K562 (cell line): ENCODE results near the gene DNAH8. TPM values are rescaled to one million over a fixed set of nuclear protein-coding genes. Genes with fewer than 3 reads are reported as not detected.

Experiments
- ATAC-seq: fragments of 200-7000 bp; cut with Tn5 transposase; 3 replicates; pipeline ENCODE4 v1.9.1; 2020; ENCODE audit warnings: moderate library complexity
- BruUV-seq: library from RNA; stranded (reverse); fragments of 400-500 nt; replicated peaks from 2 replicates; lab custom pipeline; 2021; lab: Mats Ljungman, UMichigan
- CTCF ChIA-PET: fragments of 300-600 bp; formaldehyde crosslinking; extraction: SDS; loops from one replicate; lab custom pipeline; 2021; ENCODE audit warnings: low intra/inter-chr PET ratio; lab: Yijun Ruan, JAX
- POLR2A ChIA-PET: fragments of 300-600, 350-650 bp; sonication (Branson Sonifier 250); formaldehyde crosslinking; extraction: SDS; loops from one replicate; lab custom pipeline; 2021; ENCODE audit warnings: antibody characterized with exemption, inconsistent platforms; lab: Yijun Ruan, JAX
- DNase-seq, 4 experiments: peaks; one replicate each; pipeline versions ENCODE4 v3.0.0 to v3.0.0-alpha.2; 2011 to 2018; ENCODE audit warnings: low spot score in 3 of 4, mixed read lengths in 3 of 4; ENCODE audit errors: extremely low read depth in 1 of 4
- FAIRE-seq: peaks from 2 replicates; lab custom pipeline; 2011; peaks lifted over from hg19 to GRCh38; lab: Jason Lieb, UNC
- H2AFZ ChIP-seq: 2 replicates; pipeline ENCODE4 v1.6.0; 2011; ENCODE audit warnings: low read depth, low read length, control low read depth, inconsistent platforms
- H3K27ac ChIP-seq: fragments of 200-600 bp; 3 replicates; pipeline ENCODE4 v1.8.0; 2011; ENCODE audit warnings: low read depth, mild to moderate bottlenecking, control low read depth, inconsistent platforms, low read length, moderate library complexity, mixed read lengths; ENCODE audit errors: extremely low read depth
- H3K27me3 ChIP-seq, 2 experiments: fragments of 300-600 bp in 1 of 2; 2 replicates in 1 of 2; 3 replicates in 1 of 2; pipeline versions ENCODE4 v1.6.0 to v1.8.0; 2011; ENCODE audit warnings: inconsistent platforms in 2 of 2, low read length in 2 of 2, mild to moderate bottlenecking in 1 of 2, mixed read lengths in 1 of 2, moderate library complexity in 1 of 2; ENCODE audit not compliant: control insufficient read depth in 2 of 2, insufficient read depth in 2 of 2
- H3K36me3 ChIP-seq: fragments of 300-600 bp; 3 replicates; pipeline ENCODE4 v1.8.0; 2011; ENCODE audit warnings: mild to moderate bottlenecking, low read length, inconsistent platforms; ENCODE audit not compliant: control insufficient read depth, insufficient read depth
- H3K4me1 ChIP-seq, 2 experiments: fragments of 200-600 bp in 1 of 2; replicated peaks in 1 of 2; 2 replicates in 1 of 2; 3 replicates in 1 of 2; pipeline versions ENCODE4 v1.5.1 to v1.8.0; 2011; ENCODE audit warnings: inconsistent platforms in 2 of 2, low read length in 2 of 2, mild to moderate bottlenecking in 1 of 2, mixed read lengths in 1 of 2, moderate library complexity in 1 of 2; ENCODE audit not compliant: control insufficient read depth in 2 of 2, insufficient read depth in 2 of 2
- H3K4me2 ChIP-seq: 2 replicates; pipeline ENCODE4 v1.6.1; 2011; ENCODE audit warnings: low read length, control low read depth, inconsistent platforms, mixed read lengths; ENCODE audit not compliant: insufficient read depth
- H3K4me3 ChIP-seq: fragments of 200-600 bp; sonication (generic), shearing (Covaris generic); 2 replicates; pipeline ENCODE4 v1.5.1; 2016; ENCODE audit warnings: control low read depth, inconsistent platforms
- H3K79me2 ChIP-seq: fragments of 200-600 bp; 3 replicates; pipeline ENCODE4 v1.8.0; 2011; ENCODE audit warnings: low read length, inconsistent platforms; ENCODE audit not compliant: control insufficient read depth, insufficient read depth
- H3K9ac ChIP-seq, 2 experiments: 2 replicates each; pipeline versions ENCODE4 v1.6.0 to v1.6.1; 2011; ENCODE audit warnings: low read depth in 2 of 2, low read length in 2 of 2, control low read depth in 1 of 2, inconsistent platforms in 1 of 2, mild to moderate bottlenecking in 1 of 2, mixed read lengths in 1 of 2; ENCODE audit not compliant: insufficient read depth in 1 of 2
- H3K9me1 ChIP-seq: one replicate; pipeline ENCODE4 v1.6.0; 2011; ENCODE audit warnings: inconsistent platforms, mild to moderate bottlenecking, low read length, moderate library complexity; ENCODE audit not compliant: control insufficient read depth, insufficient read depth
- H3K9me3 ChIP-seq: replicated peaks from 2 replicates; pipeline ENCODE4 v1.5.1; 2011; ENCODE audit warnings: low read depth, low read length, inconsistent platforms; ENCODE audit not compliant: control insufficient read depth, insufficient read depth
- H4K20me1 ChIP-seq: replicated peaks from 2 replicates; pipeline ENCODE4 v1.6.1; 2011; ENCODE audit warnings: low read length, inconsistent platforms, mixed read lengths; ENCODE audit not compliant: control insufficient read depth, insufficient read depth
- JUND ChIP-seq, 2 experiments: IDR thresholded peaks; 2 replicates in 1 of 2; 3 replicates in 1 of 2; pipeline ENCODE4 v1.6.1; 2011; ENCODE audit warnings: borderline replicate concordance in 2 of 2, low read depth in 2 of 2, low read length in 2 of 2, improper control_type of control experiment in 1 of 2, missing biosample characterization in 1 of 2, missing genetic modification characterization in 1 of 2, missing genetic modification reagents in 1 of 2
- KLF16 ChIP-seq: IDR thresholded peaks from 2 replicates; pipeline ENCODE4 v1.6.1; 2016; ENCODE audit warnings: antibody characterized with exemption
- RAD21 ChIP-seq, 2 experiments: fragments of 250-450 bp in 1 of 2; fragments of 450-650 bp in 1 of 2; sonication (Bioruptor Pico) in 1 of 2; formaldehyde crosslinking in 1 of 2; IDR thresholded peaks in 1 of 2; conservative IDR thresholded peaks in 1 of 2; 2 replicates each; pipeline versions ENCODE4 v1.4.0 to v1.8.0; 2020 to 2022; ENCODE audit warnings: mild to moderate bottlenecking in 2 of 2, moderate library complexity in 1 of 2
- SMC3 ChIP-seq: conservative IDR thresholded peaks from 2 replicates; pipeline ENCODE4 v1.6.1; 2011; ENCODE audit warnings: low read depth, low read length, improper control_type of control experiment; ENCODE audit not compliant: insufficient read depth
- XRCC5 ChIP-seq: fragments of 200-400 bp; formaldehyde crosslinking; IDR thresholded peaks from 2 replicates; pipeline ENCODE4 v1.6.1; 2017; ENCODE audit warnings: low read depth, mild to moderate bottlenecking, low read length
- YY1 ChIP-seq, 3 experiments: IDR thresholded peaks; 2 replicates each; pipeline ENCODE4 v1.6.1; 2011; ENCODE audit warnings: low read length in 2 of 3, mild to moderate bottlenecking in 2 of 3, moderate library complexity in 2 of 3, borderline replicate concordance in 1 of 3, control low read depth in 1 of 3, low read depth in 1 of 3; ENCODE audit not compliant: insufficient read depth in 3 of 3, insufficient replicate concordance in 2 of 3, control insufficient read depth in 1 of 3, insufficient read length in 1 of 3; ENCODE audit errors: extremely low read depth in 1 of 3
- WGBS: fragments of 100-300 bp; shearing (Covaris generic); methylation state at CpG from one replicate; pipeline ENCODE4 v1.1.6; 2016; ENCODE audit warnings: low coverage, mixed read lengths; ENCODE audit not compliant: insufficient coverage; ENCODE audit errors: missing lambda C conversion rate; 5-methylcytosine and 5-hydroxymethylcytosine counted together
- in situ Hi-C: fragments of 300-500 bp; cut with MboI; formaldehyde crosslinking; loops from 4 replicates; pipeline ENCODE4 v1.15.0; 2018; ENCODE audit warnings: inconsistent platforms, mixed read lengths
- intact Hi-C: fragments of 100-400 bp; cut with micrococcal nuclease; formaldehyde crosslinking; loops from 2 replicates; pipeline ENCODE4 v1.14.2; 2022
- polyA plus RNA-seq, 8 experiments: library from polyadenylated mRNA; depleted of rRNA in 4 of 8; stranded (reverse) in 5 of 8; unstranded in 3 of 8; fragments of >200 nt; fragmentation: Nextera tagmentation in 2 of 8; fragmentation: Illumina TruSeq in 1 of 8; extraction: Ambion mirVana in 2 of 8; extraction: Trizol in 1 of 8; gene quantifications; 2 replicates each; pipeline versions ENCODE4 v1.2.1 to v1.2.3, GENCODE V29; 2011 to 2014; ENCODE audit warnings: inconsistent platforms in 1 of 8, missing spikeins in 1 of 8
- total RNA-seq, 7 experiments: library from RNA; depleted of rRNA in 6 of 7; stranded (reverse); fragments of >200 nt in 6 of 7; fragmentation: Illumina TruSeq in 2 of 7; extraction: Trizol in 2 of 7; gene quantifications; 2 replicates each; pipeline versions ENCODE4 v1.2.1 to v1.2.3, GENCODE V29; 2011 to 2021; ENCODE audit warnings: low replicate concordance in 1 of 7
- TF ChIP-seq, protein P1 (sequence below), 3 experiments: IDR thresholded peaks in 2 of 3; conservative IDR thresholded peaks in 1 of 3; 2 replicates each; pipeline ENCODE4 v1.5.1; 2011 to 2012; ENCODE audit warnings: low read length in 3 of 3, mild to moderate bottlenecking in 3 of 3, control low read depth in 2 of 3, improper control_type of control experiment in 1 of 3, inconsistent platforms in 1 of 3, low read depth in 1 of 3, mixed read lengths in 1 of 3, moderate library complexity in 1 of 3; ENCODE audit not compliant: insufficient read depth in 2 of 3
- TF ChIP-seq, protein P2 (sequence below), 2 experiments: fragments of 450-650 bp in 1 of 2; IDR thresholded peaks; 2 replicates each; pipeline ENCODE4 v1.6.1; 2011 to 2017; ENCODE audit warnings: low read depth in 2 of 2, antibody characterized with exemption in 1 of 2, borderline replicate concordance in 1 of 2, low read length in 1 of 2, mild to moderate bottlenecking in 1 of 2, mixed read lengths in 1 of 2; ENCODE audit not compliant: control insufficient read depth in 1 of 2

Gene DNAH8
- total and polyA plus RNA-seq, 9 of the 15 experiments (the other 6 are each of a cell fraction or from before 2014, with no cell fraction given): 1.2 to 4.2 (median 2.9) TPM

DNA sequence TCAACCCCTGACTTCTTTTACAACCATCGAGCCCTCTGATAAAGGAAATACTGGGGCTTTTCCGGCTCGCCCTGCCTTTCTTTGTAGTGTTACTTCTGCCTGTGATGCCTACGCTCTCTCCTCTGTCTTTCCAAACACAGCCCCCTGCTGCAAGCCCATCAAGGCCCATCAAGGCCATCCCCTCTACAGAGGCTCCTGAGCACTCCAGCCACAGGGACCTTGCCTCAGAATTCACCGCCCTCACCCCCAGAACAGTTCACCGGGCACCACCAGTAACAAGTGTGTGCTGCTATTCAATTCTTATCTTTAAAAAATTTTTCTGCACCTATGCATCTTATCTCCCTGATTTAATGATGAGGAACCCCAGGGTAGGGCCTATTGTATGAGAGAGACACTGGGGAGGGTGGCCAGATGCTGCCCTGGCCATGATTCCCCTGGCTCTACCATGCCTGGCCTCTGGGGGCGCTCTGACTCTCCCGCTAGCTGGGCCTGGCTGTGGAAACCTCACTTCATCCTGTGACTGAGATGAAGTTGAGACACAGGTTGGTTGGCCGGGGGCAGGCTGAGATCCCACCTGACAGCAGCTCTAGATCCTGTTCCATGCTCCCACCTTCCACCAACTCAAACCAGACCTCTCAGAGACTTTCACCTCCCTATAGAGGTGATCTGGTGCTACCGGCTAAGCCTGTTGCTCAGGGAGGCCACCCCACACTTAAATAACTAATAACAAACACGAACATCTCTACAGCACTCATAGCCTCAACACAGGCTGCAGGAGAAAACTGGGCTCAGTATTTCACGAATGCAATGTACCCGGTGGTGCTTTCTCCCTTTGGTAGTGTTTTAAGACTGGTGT is 314.3 kb downstream of the DNAH8 start:
- no peaks in the 10 kb centered on the region for H3K9me3 ChIP-seq
- H2AFZ ChIP-seq: no peak overlapping the region
- H3K27ac ChIP-seq: no peak overlapping the region
- WGBS: 24% methylated on average over 13 of the region's 13 CpGs
- no peak overlapping the region for H3K4me2 ChIP-seq
- FAIRE-seq (peak; percentile 85), ATAC-seq (peak; percentile 100), DNase-seq (peak; percentile 66 to 83 (median 80))
- intact Hi-C loops: no loop called here
- CTCF ChIA-PET: no interaction called here
- H3K9ac ChIP-seq: no peak overlapping the region
- no peaks in the 10 kb centered on the region for H3K79me2 ChIP-seq
- no peak overlapping the region for H3K4me3 ChIP-seq
- no peaks in the 10 kb centered on the region for H3K4me1 ChIP-seq
- no peaks in the 10 kb centered on the region for H3K9me1 ChIP-seq
- no peaks in the 10 kb centered on the region for H3K36me3 ChIP-seq
- peaks cover 20 to 24% of the 10 kb centered on the region in 2 experiments for H3K27me3 ChIP-seq
- in situ Hi-C loops: no loop called here
- BruUV-seq: no TSS peak
- H4K20me1 ChIP-seq: 0 out of 2 replicates have a peak, but pooled peaks cover 3% of the 10 kb centered on the region
- POLR2A ChIA-PET: interaction anchor here (0.6 kb wide), 1 partner anchor 12 kb away, joined by 5 read pairs; no protein-coding TSS in a partner anchor
- TF ChIP-seq JUND (IDR thresholded peaks at IDR 0.05; ENCODE audit: borderline replicate concordance, low read depth, low read length): peak; percentile 20; the same call in 1 of the 2 replicates
- no peak for TF ChIP-seq JUND (tag; IDR thresholded peaks at IDR 0.05; ENCODE audit: borderline replicate concordance, low read depth, low read length)
- peak in 1 of 3 experiments; percentile 32 for TF ChIP-seq YY1 (IDR thresholded peaks at IDR 0.05; ENCODE audit: borderline replicate concordance in 1 of 3, control insufficient read depth in 1 of 3, extremely low read depth in 1 of 3, insufficient read depth in 3 of 3, insufficient read length in 1 of 3, insufficient replicate concordance in 2 of 3, low read depth in 1 of 3, low read length in 2 of 3)
- TF ChIP-seq KLF16: peak; percentile 54; the same call in 1 of the 2 replicates
- TF ChIP-seq, protein P1, sequence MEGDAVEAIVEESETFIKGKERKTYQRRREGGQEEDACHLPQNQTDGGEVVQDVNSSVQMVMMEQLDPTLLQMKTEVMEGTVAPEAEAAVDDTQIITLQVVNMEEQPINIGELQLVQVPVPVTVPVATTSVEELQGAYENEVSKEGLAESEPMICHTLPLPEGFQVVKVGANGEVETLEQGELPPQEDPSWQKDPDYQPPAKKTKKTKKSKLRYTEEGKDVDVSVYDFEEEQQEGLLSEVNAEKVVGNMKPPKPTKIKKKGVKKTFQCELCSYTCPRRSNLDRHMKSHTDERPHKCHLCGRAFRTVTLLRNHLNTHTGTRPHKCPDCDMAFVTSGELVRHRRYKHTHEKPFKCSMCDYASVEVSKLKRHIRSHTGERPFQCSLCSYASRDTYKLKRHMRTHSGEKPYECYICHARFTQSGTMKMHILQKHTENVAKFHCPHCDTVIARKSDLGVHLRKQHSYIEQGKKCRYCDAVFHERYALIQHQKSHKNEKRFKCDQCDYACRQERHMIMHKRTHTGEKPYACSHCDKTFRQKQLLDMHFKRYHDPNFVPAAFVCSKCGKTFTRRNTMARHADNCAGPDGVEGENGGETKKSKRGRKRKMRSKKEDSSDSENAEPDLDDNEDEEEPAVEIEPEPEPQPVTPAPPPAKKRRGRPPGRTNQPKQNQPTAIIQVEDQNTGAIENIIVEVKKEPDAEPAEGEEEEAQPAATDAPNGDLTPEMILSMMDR (IDR thresholded peaks at IDR 0.05 in 2 of 3, conservative IDR thresholded peaks at IDR 0.05 in 1 of 3; ENCODE audit: insufficient read depth in 2 of 3, low read depth in 1 of 3, low read length in 3 of 3): peak; percentile 86 to 96 (median 87)
- TF ChIP-seq RAD21 (CRISPR knock-in tag; conservative IDR thresholded peaks at IDR 0.05 in 1 of 2, IDR thresholded peaks at IDR 0.05 in 1 of 2): peak; percentile 41 to 68
- TF ChIP-seq, protein P2, sequence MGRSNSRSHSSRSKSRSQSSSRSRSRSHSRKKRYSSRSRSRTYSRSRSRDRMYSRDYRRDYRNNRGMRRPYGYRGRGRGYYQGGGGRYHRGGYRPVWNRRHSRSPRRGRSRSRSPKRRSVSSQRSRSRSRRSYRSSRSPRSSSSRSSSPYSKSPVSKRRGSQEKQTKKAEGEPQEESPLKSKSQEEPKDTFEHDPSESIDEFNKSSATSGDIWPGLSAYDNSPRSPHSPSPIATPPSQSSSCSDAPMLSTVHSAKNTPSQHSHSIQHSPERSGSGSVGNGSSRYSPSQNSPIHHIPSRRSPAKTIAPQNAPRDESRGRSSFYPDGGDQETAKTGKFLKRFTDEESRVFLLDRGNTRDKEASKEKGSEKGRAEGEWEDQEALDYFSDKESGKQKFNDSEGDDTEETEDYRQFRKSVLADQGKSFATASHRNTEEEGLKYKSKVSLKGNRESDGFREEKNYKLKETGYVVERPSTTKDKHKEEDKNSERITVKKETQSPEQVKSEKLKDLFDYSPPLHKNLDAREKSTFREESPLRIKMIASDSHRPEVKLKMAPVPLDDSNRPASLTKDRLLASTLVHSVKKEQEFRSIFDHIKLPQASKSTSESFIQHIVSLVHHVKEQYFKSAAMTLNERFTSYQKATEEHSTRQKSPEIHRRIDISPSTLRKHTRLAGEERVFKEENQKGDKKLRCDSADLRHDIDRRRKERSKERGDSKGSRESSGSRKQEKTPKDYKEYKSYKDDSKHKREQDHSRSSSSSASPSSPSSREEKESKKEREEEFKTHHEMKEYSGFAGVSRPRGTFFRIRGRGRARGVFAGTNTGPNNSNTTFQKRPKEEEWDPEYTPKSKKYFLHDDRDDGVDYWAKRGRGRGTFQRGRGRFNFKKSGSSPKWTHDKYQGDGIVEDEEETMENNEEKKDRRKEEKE (IDR thresholded peaks at IDR 0.05; ENCODE audit: borderline replicate concordance in 1 of 2, control insufficient read depth in 1 of 2, low read depth in 2 of 2, low read length in 1 of 2): no peak
- peak; percentile 61; the same call in 1 of the 2 replicates for TF ChIP-seq XRCC5
- TF ChIP-seq SMC3: 0 out of 2 replicates have a peak, but pooled peaks have one; percentile 36
